Head of caudate nucleus (tissue), 42 donors: ENCODE results near the gene TXNDC2.
A peak's percentile ranks its signal among the peaks of the same experiment; 100 is the strongest.

Experiments
- DNase-seq, 42 donors: peaks; one replicate each; pipeline versions ENCODE4 v3.0.0 to v3.0.0-alpha.2; 2020 to 2021; ENCODE audit warnings: mixed read lengths in 7 of 42
- intact Hi-C: fragments of 100-400 bp; cut with DNase I; formaldehyde crosslinking; loops from one replicate; pipeline ENCODE4 v1.15.0; 2022

TXNDC2 gene

DNA sequence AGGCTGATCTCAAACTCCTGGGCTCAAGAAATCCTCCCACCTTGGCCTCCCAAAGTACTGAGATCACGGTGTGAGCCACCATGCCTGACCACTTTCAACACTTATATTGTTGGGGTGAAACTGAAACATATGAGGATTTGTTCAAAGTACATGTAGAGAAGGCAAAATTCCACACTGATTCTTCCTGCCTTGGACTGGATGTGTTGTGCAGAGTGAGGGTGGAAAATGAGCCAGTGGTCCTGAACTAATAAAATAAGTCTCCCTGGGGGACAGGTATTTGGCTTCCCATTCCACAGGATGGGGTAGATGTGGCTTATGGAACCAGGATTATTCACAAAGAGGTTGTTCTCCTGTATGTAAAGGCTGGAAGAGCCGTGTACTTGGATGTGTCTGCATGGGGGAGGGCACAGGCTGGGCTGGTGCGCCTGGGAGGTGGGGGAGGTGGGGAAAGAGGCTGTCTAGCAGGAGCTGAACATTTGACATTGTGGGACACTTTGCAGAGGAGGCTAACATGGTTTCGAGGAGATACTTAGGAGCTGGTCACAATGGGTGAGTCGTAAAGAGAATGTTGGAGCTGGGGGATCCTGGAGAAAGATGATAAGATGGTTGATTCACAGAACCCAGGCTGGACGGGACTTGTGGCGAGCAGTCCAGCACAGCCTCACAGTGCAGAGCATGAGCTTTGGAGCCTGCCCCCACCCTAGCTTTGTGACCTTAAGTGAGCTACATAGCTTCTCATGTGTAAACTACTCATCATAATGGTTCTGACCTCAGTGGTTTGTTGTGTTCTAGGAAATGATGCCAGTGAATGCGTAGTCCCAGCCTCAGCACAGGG is at the start of gene TXNDC2:
TXNDC2 (plus strand) TSS at position 804 of the 835 bp plus-strand sequence. CDS start 708 bp downstream, outside the sequence.
- no peak for DNase-seq
- intact Hi-C loops, result no loop called here

DNA sequence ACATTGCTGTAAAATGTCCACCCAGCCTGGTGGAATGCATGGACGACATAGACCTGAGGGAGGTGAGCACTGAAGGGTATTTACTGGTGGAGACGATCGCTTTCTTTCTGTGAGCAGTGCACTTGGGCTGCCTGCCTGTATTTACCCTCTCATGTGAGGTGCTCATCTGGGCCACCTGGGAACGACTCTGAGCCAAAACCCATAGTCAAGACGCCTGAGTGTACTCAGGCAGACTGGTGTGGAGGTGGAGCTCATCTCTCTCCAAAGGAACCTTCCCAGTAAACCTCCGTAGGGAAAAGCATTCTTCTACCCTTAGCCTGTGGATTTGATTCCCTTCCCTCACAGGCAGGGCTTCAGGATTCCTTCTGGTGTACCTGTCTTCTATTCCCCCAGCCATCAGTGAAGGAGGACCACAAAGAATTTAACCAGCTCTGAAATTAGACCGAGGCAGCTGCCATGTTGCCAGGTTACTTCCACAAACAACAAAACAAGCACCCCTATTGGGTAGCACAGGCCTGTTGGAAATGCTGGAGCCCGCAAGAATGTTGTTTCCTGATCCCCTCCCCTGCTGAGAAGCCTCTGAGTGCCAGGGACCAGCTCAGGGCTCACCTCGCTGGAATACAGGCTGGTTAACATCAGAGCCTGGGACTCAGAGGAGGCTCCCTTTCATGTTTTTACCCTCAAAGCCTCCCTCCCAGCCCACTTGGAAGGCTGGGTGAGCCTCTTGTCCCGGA is 47.5 kb upstream of the TXNDC2 start:
- no peak for DNase-seq
- intact Hi-C loops, result no loop called here

DNA sequence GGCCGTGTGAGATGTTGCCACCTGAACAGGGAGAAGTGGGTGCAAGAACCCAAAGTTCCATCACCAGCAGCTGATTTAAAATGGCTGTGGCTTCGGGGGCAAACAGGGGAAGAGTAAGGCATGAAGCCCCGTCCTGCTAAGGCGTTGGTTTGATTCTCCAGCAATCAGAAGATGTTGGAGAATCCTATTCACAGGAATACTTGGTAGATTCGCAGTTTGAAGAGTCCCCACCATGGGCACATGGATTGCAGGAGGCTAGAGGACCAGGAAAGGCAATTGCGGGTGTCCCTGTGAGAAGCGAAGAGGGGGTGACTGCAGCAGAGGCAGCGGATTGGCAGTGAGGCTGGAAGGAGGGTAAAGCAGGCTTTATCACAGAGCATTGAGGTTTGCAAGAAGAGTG is 46.6 kb upstream of the TXNDC2 start:
- intact Hi-C loops, result no loop called here
- DNase-seq, result no peak

DNA sequence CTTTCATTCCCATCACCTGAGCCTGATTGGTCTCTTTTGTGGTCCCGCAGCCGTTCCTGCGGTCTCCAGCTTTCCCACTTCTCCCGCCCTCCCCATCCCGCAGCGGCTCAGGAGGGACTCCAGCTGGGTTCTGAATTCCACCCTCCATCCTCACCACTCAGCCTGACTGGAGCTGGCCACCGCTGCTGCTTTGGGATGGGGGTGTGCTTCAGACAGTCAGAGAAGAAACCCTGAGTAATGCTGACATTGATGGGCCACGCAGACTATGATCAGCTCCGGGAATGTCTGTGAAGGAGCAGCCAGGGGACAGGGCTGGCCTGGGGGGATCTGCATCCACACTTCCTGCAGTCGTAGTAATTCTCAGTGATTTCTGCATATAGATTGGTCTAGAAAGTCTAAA is 45.9 kb upstream of the TXNDC2 start:
- intact Hi-C loops, result no loop called here
- no peak for DNase-seq

DNA sequence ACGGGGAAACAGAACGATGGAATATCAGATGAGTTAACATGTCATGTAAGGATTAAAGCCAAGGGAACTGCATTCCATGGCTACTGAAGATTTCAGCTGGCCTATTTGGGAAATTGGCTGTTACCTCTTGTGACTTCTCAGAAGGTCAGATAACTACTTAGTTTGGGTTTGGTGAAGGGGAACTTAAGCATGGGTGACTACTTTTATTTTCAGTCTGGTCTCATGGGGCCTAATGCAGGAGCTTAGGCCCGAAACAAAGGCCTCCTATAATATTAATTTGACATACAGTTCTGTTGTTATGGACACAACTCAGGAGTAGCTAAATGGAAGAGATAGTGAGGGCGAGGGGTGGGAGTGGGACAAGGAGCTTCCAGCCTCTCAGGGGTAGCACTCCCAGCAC is 44.0 kb upstream of the TXNDC2 start:
- DNase-seq, result no peak
- intact Hi-C loops, result no loop called here

DNA sequence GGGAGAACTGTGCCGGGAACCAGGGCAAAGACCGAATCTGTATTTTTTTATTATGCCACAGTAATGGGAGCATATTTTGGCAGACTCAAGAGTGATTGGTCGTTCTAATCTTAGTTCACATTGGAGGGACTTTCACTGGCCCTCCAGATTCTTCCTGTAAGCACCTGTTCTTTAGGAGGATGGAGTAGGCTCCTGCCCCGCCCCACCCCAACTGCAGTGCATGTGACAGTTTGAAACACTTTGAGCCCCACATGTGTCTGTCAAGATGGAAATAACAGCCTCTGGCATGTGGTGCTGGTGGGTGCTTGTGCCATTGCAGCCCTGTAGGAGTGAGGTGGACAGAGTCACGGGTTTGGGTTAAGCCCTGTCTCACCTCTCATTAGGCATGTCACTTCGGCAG is 43.3 kb upstream of the TXNDC2 start:
- intact Hi-C loops, result no loop called here
- DNase-seq, result no peak

DNA sequence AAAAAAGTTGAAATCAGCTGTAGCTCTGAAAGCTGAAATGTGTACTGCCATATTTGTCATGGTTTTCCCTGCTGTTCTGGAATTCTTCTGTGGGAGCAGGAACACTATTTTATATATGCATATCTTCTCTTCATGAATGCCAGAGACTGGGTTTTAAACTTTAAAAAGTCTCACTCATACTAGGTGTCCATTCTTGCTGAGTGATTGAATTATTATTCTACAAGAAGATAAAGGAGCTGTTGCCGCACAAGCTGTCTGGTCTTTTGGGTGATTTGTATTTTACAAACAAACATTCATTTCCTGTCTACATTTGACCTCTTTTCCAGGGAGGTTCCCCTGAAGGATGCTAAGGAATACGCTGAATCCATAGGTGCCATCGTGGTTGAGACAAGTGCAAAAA is 40.5 kb upstream of the TXNDC2 start:
- no peak for DNase-seq
- intact Hi-C loops, result no loop called here

DNA sequence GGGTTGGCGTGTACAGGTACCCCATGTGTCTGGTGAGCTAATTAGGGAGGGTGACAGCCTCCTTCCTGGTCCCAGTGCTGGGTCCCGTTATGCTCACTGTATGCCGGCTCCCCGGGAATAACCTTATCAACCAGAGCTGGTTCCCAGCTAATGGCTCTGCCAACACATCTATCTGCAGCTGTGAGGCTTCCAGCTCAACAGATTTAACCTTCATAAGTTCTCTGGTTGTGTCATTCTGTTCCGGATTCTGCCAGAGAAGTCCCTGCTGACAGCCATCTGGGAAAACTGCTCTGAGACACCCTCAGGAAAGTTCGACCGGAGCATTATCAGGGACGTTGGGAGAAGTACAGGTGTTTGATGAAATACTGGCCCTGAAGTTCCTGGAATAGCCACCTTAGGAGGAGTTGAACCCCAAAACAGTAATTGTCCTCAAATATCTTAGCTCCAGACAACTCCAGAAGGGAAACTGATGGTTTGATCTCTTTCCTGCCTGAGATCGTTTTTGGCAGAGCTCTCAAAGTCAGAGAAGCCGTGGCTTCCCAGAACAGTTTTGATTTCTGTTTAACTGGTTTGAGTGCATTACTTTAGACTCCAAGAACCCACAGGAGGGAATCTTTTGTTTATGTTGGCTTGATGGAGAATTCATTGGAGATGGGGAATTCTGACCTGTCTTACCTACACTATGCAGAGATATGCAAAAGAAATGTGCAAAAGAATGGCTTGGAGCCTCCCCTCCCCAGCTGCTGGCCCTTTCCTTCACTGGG is 39.4 kb upstream of the TXNDC2 start:
- no peak for DNase-seq
- intact Hi-C loops, result no loop called here

DNA sequence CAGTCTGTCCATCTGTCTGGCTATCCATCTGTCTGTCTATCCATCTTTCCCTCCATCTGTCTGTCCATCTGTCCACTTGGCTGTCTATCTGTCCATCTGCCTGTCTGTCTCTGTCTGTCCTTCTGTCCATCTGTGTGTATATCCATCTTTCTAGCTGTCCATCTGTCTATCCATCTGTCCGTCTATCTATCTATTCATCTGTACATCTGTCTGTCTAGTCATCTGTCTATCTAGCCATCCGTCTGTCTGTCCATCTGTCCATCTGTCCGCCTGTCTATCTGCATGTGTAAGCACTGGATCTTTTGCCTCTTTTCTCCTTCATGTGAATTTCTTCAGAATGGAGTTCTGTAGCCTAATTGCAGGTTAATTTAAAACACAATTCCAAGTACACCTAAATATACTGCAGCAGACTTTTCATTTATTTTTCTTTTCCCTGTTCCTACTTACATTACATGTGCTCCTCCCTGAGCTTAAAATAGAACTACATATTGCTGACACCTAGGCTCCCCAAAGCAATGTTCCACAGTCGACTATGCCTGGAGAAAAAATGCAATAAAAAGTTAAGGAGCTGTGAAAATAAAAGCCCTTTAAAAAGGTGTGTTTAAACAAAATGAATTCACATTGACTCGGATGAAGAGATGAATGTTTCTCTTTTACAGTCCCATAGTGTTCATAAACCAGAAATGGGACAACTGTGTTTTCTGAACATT is 37.4 kb upstream of the TXNDC2 start:
- intact Hi-C loops, result no loop called here
- DNase-seq, result no peak

DNA sequence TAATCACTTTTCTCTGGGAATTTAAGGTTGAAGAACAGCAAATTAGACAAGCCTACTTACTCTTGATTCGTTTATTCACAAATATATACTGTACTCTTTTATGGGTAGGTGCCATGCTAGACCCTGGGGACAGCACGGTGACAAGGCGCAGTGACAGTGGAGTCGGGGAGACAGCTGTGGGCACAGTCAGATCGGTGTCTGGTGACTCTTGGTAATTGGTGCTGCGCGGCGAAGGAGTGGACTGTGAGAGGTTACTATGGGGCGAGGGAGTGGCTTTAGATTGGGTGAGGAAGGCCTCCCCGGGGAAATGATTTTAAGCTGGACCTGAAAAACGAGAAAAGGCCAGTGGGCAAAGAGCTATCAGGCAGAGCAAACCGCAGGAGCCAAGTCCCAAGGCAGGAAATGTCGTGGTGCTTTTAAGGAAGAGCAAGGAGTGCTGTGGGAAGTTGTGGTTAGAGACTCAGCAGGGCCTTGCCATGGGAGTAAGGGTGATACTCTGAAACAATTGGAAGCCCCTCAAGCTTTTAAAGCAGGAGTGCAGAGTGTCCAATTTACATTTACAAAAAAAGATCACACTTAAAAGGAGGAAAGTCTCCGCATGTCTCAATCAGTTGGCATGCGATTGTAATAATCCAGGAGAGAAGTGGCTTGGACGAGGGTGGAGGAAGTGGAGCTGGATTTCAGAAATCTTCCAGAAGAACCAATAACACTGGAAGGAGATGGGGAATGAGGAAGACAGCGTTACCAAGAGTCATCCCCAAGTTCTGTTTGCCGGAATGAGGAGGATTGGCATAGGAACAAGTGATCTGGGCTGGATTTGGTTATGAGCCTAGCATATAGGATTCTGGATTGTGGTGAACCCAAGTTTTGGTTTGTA is 36.1 kb upstream of the TXNDC2 start:
- peak in 18 of 42 donors; percentile 13 to 58 (median 33) for DNase-seq
- intact Hi-C loops, result no loop called here

DNA sequence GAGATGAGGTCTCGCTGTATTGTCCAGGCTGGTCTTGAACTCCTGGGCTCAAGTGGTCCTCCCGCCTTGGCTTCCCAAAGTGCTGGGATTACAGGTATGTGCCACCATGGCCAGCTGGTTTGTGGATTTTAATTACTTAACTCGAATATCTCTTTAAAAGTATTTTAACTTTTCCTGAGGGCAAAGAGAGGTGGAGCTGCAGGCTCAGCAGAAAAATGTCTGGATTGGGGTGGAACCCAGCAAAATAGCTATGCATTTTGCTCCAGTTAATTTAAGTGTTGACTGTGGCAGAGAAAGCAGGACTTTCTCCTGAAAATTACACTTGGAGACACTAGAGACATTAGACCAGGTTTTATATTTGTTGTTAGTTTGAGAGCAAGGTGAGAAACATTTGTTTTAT is 35.5 kb upstream of the TXNDC2 start:
- intact Hi-C loops, result no loop called here
- DNase-seq, result no peak

DNA sequence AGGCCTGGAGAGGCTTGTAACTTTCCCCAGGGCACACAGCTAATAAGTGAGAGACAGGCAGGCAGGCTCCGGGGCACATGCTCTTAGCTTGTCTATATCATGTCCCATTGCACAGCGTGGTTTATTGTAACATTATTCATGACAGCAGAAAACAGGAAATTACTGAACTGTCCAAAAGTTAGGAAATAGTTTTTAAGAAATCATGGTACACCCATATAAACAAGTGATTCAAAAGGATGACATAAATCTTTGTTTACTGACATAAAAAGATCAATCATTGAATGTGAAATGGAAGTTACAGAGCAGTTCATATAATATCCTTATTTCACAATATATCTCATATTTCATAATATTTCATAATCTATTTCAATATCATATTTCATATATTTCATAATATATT is 34.3 kb upstream of the TXNDC2 start:
- DNase-seq, result no peak
- intact Hi-C loops, result no loop called here

DNA sequence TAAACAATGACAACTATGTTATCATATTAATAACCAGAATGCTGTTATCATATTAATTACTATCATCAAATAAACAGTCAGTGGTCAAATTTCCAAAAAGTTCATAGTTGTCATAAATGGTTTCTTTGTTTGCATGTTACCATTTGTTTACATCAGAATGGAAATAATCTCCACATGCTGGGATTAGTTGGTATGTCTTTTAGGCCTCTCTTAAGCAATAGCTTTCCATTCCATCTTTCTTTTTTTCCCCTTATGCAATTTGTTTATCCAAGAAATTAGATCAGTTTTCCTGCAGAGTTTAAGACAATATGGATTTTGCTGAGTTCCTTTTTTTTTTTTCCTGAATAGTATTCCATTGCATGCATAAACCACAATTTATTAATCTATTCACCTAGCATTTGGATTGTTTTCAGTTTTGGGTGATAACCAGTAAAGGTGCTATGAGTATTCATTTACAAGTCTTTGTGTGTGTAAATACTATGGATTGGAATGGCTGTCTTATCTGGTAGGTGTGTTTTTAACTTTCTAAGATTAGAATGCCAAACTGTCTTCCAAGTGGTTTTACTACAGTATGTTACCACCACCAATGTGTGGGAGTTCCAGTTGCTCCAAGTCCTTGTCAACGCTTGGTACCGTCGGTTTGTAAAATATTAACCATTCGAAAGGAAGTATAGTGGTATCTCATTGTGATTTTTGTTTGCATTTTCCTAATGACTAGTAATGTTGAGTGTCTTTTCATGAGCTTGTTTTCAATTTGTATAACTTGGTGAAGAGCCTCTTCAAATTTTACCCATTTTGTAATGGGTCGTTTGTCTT is 33.3 kb upstream of the TXNDC2 start:
- DNase-seq, result no peak
- intact Hi-C loops, result no loop called here

DNA sequence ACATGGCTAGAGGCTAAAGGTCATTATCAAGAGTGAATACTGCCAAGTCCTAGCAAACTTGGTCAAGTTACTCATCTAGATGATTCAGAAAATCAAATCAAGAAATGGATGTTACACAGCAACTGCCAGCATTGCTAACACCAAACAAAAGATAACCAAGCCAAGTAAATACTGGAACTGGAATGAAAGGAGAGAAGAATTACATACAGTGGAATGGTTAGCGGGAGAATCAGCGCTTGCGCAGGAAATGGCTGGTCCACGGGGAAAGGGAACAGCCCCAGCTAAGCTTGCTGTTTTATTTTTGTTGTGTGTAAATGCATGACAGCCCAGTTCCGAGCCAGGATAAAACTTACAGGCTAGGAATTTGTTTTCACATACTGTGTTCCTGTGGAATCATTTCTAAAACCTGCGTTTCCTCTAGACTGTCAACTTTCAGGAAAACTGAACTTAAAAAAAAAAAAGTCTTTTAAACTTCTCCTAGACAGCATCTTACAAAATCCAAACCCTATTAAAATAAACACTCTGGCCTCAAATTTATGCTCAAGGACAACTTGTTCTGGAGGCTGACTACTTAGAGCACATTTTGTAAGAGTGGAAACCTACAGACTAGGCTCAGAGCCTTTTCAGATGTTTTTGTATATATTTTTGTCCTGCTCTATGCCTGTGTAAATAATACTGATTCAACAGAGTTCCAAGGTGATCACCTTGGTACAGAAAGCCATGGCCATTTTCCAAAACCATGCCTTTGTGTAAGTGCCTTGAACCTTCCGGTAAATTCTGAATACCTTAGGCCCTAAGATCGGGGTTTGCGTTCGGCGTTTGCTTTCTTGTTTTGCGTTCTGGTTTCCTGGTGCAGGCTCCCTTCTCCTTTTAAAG is 30.7 kb upstream of the TXNDC2 start:
- intact Hi-C loops, result no loop called here
- DNase-seq, result no peak

DNA sequence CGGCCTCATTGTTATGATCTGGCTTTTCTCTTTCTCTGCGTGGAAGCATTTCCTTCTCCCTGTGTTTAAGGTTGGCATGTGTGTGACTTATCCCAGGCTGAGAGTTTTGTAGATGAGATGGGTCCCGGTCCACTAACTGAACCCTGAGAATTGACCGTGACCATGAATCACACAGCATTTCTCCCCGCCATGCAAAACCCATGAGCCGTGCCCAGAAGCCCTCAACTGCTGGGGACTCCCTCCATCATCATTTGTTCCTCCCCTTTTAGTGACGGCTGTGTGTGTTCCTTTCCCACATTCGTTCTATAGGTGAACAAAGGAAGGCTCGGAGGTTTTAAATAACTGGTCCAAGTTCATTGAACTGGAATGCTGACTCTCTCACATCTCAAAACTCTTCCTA is 30.1 kb upstream of the TXNDC2 start:
- DNase-seq, result no peak
- intact Hi-C loops, result no loop called here

DNA sequence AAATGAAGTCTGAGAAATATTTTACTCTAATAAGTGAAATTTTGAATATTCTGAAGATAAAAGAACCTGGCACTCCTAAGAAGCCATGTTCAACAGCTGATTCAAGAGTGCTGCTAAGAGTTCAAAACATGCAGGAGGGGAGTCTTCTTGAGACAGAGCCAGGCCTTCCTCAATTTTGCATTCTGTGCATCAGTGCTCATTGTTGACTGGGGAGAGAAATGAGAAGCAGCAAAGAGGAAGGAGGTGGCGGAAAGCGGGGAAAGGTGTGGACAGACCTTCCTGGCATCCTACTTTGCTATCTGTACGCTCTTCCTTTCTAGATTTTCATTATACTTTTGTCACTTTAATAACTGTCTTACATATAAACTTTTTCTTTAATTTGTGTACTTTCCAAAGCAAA is 29.7 kb upstream of the TXNDC2 start:
- no peak for DNase-seq
- intact Hi-C loops, result no loop called here
